ENCODE measurements around the gene ZNF212.
"Not testable (repeated sequence)": the region's sequence is repeated elsewhere in the genome, so short reads cannot be mapped to it uniquely, and the experiment has no call there.

ZNF212 gene

DNA sequence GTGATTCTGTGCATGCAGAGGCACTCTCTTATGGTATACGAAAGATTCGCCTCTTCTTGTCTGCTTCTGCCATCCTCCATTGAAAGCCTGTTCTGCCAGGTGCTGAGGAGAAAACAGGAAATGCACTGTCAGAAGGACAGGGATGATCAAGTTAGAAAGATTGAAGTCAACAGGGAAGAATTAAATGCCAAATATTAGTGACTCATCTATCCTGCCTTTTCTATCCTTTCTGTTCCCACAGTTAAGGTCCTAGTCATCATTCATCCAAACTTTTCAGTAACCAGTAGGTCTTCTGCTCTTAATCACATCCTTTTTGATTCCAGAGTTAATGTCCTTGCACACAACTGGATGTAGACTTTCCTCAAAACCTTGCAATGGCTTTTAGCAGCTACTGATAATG, 17.7 kb downstream of the ZNF212 start:
- H3K36me3 ChIP-seq (ENCODE audit: control insufficient read depth, low read depth, low read length): peaks cover 27% of the 10 kb centered on the region
- no peak overlapping the region for H3K9ac ChIP-seq (ENCODE audit: low read length)
- H3K27me3 ChIP-seq (ENCODE audit: control insufficient read depth, insufficient read depth, low read length): peaks cover 12% of the 10 kb centered on the region
- H3K4me3 ChIP-seq (ENCODE audit: low read length): no peak overlapping the region
- H3K9me3 ChIP-seq (ENCODE audit: control insufficient read depth, low read depth, low read length): no peaks in the 10 kb centered on the region
- H3K4me1 ChIP-seq (ENCODE audit: control insufficient read depth, low read depth, low read length): no peaks in the 10 kb centered on the region
- H3K27ac ChIP-seq (ENCODE audit: low read length): no peak overlapping the region

DNA sequence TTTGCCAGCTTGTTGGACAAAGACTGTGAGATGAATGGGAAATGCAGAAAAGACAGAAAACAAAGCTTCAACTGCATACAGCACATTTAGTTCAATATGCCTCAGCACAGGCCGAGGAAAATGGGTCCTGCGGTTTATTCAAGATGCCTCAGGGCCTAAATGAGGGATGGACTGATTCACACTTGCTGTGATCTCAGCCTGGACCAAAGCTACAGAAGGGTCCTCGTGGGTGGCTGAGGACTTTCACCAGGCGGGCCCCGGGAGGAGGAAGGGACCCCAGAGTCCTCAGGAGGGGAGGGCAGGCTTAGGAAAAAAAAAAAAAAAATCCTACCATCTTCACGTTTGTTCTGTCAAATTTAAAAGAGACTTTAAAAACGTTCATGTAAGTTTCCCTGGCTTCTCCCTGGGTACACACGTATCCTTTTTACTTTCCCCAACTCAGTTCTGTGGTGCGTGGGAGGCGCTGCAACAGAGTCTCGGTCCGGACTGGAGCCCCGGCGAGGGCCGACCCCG, 21.9 kb downstream of the ZNF212 start:
- Histone ChIP-seq H3K9me3 (ENCODE audit: control insufficient read depth, low read depth, low read length) (no peaks in the 10 kb centered on the region), H3K9ac (ENCODE audit: low read length) (peak overlapping the region; percentile 43), H3K36me3 (ENCODE audit: control insufficient read depth, low read depth, low read length) (peaks cover 7% of the 10 kb centered on the region), H3K4me3 (ENCODE audit: low read length) (peak overlapping the region; percentile 69), H3K27me3 (ENCODE audit: control insufficient read depth, insufficient read depth, low read length) (peaks cover 12% of the 10 kb centered on the region), H3K4me1 (ENCODE audit: control insufficient read depth, low read depth, low read length) (no peaks in the 10 kb centered on the region), H3K27ac (ENCODE audit: low read length) (no peak overlapping the region)

DNA sequence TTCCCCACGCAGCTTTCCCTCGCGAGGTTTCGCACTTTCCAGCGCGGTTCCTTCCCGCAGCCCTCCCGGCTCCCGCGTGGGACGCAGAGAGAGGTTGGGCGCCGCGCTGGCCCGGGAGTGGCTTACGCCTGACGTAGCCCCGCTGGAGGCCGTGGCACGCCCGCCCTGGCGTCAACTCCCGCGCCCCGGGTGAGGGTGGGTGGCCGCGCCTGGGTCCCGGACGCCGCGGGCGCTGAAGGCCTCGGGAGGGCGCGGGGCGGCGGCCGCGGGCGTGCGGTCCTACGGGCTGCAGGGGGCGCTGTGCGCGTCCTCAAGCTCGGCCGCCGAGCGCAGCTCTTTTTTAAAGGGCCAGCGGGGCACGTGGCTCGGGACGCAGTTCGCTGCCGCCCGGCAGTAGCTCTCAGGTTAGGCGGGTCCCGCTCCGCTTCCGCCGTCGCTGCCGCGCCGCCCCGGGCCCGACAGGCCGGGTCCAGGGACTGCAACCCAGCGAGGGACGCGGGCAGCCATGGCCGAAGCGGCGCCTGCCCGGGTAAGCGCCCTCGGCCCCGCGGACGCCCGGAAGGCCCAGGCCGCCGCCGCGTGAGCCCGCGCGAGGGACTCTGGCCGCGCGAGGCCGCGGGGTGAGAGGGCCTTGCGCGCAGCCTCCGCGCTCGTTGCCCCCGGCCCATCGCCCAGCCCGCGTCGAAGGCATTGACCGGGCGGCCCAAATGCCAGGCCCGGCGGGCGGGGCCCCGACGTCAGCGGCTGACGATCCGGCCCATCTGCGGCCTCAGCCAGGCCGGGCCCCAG, 22.6 kb downstream of the ZNF212 start, which contains the start of gene ZNF783:
TSS of gene ZNF783 (plus strand) at position 368 of the 789 bp plus-strand sequence. CDS start at position 506, 138 bp downstream.
- Histone ChIP-seq H3K4me3 (ENCODE audit: low read length) (peak within 1 kb of the TSS; percentile 69), H3K27ac (ENCODE audit: low read length) (no peak within 1 kb of the TSS), H3K36me3 (ENCODE audit: control insufficient read depth, low read depth, low read length) (peaks cover 14% of the 10 kb centered on the region), H3K9ac (ENCODE audit: low read length) (peak within 1 kb of the TSS; percentile 63), H3K27me3 (ENCODE audit: control insufficient read depth, insufficient read depth, low read length) (peaks cover 12% of the 10 kb centered on the region), H3K4me1 (ENCODE audit: control insufficient read depth, low read depth, low read length) (no peaks in the 10 kb centered on the region), H3K9me3 (ENCODE audit: control insufficient read depth, low read depth, low read length) (no peaks in the 10 kb centered on the region)

DNA sequence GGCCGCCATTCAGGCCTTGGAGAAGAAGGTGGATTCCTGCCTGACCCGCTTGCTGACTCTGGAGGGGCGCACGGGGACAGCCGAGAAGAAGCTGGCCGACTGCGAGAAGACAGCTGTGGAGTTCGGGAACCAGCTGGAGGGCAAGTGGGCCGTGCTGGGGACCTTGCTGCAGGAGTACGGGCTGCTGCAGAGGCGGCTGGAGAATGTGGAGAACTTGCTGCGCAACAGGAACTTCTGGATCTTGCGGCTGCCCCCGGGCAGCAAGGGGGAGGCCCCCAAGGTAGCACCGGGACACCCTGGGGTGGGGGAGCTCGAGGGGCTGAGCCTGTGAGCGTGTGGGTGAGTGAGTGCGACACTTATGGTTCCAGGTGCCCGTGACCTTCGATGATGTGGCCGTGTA, 27.0 kb downstream of the ZNF212 start:
- Histone ChIP-seq H3K4me3 (ENCODE audit: low read length) (no peak overlapping the region), H3K9ac (ENCODE audit: low read length) (no peak overlapping the region), H3K36me3 (ENCODE audit: control insufficient read depth, low read depth, low read length) (peaks cover 32% of the 10 kb centered on the region), H3K27ac (ENCODE audit: low read length) (no peak overlapping the region), H3K9me3 (ENCODE audit: control insufficient read depth, low read depth, low read length) (no peaks in the 10 kb centered on the region), H3K4me1 (ENCODE audit: control insufficient read depth, low read depth, low read length) (no peaks in the 10 kb centered on the region), H3K27me3 (ENCODE audit: control insufficient read depth, insufficient read depth, low read length) (peaks cover 4% of the 10 kb centered on the region)

DNA sequence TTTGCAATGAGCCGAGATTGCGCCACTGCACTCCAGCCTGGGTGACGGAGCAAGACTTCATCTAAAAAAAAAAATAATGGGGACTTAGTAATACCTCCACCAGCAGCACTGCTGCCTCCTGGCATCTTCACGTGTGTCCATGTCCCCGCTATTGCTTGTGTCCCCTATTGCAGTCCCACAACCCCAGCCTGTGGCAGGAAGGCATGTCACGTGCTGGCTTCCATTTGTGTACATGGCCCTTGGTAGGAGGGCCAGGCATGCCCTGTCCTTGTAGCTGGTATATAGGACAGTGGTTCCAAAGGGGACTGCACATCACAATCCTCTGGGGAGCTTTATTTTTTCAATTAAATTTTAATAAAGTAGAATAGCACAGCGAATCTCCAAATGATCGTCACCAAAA, 28.3 kb downstream of the ZNF212 start:
- Histone ChIP-seq H3K4me3 (ENCODE audit: low read length) (no peak overlapping the region), H3K9me3 (ENCODE audit: control insufficient read depth, low read depth, low read length) (no peaks in the 10 kb centered on the region), H3K4me1 (ENCODE audit: control insufficient read depth, low read depth, low read length) (no peaks in the 10 kb centered on the region), H3K27ac (ENCODE audit: low read length) (no peak overlapping the region), H3K9ac (ENCODE audit: low read length) (no peak overlapping the region), H3K36me3 (ENCODE audit: control insufficient read depth, low read depth, low read length) (peaks cover 32% of the 10 kb centered on the region), H3K27me3 (ENCODE audit: control insufficient read depth, insufficient read depth, low read length) (no peaks in the 10 kb centered on the region)

DNA sequence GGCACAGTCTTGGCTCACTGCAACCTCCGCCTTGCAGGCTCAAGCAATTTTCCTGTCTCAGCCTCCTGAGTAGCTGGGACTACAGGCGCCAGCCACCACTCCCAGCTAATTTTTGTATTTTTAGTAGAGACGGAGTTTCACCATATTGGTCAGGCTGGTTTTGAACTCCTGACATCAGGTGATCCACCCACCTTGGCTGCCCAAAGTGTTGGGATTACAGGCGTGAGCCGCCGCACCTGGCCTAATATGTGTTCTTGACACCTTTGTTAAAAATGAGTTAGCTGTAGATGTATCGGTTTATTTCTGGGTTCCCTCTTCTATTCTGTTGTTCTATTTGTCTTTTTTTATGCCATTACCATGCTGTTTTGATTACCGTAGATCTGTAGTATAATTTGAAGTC, 35.0 kb downstream of the ZNF212 start:
- H3K36me3 ChIP-seq (ENCODE audit: control insufficient read depth, low read depth, low read length); H3K4me1 ChIP-seq (ENCODE audit: control insufficient read depth, low read depth, low read length); H3K27me3 ChIP-seq (ENCODE audit: control insufficient read depth, insufficient read depth, low read length): not testable (repeated sequence)

DNA sequence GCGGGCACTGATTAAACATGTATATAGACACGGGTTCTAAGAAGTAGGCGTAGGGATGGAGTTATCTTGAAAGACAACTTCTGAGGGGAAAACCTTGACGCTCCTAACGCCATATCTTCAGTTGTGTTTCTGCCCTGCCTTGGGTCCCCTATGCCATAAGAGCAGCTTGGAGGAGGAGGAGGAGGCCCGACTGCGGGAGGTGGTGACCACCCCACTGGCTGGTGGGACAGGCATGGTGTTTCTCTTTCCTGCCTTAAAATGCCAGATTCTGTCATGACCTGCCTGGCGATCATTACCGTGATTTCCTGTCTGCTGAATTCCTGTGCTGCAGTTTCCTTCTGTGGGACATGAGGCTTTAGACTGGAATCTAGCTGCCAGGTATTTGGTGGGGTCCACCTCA, 38.4 kb downstream of the ZNF212 start:
- no peak overlapping the region for H3K4me3 ChIP-seq (ENCODE audit: low read length)
- H3K27me3 ChIP-seq (ENCODE audit: control insufficient read depth, insufficient read depth, low read length): no peaks in the 10 kb centered on the region
- H3K27ac ChIP-seq (ENCODE audit: low read length): no peak overlapping the region
- no peaks in the 10 kb centered on the region for H3K4me1 ChIP-seq (ENCODE audit: control insufficient read depth, low read depth, low read length)
- H3K36me3 ChIP-seq (ENCODE audit: control insufficient read depth, low read depth, low read length): peaks cover 6% of the 10 kb centered on the region
- H3K9me3 ChIP-seq (ENCODE audit: control insufficient read depth, low read depth, low read length): no peaks in the 10 kb centered on the region
- H3K9ac ChIP-seq (ENCODE audit: low read length): no peak overlapping the region

More for the DNA sequence above, 35.0 kb downstream of the ZNF212 start:
- H3K9me3 ChIP-seq (ENCODE audit: control insufficient read depth, low read depth, low read length); H3K27ac ChIP-seq (ENCODE audit: low read length); H3K4me3 ChIP-seq (ENCODE audit: low read length); H3K9ac ChIP-seq (ENCODE audit: low read length): not testable (repeated sequence)

DNA sequence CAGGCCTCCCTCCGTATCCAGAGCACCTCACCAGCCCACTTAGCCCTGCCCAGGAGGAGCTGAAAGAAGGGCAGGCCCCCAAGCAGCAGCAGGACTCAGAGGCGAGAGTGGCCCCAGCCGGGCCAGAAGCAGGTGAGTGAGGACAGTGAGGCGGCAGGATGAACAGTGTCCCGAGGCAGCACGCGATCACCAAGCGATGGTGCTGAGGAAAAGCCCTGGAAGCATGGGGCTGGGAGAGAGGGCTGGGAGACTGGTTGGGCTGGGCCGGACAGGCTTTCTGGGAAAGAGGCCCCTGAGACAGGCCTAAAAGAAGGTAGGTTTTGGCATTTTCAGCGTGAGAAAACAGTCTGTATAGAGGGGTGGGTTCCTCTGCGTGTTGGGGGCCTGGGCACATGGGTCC, 38.9 kb downstream of the ZNF212 start:
- H3K9ac ChIP-seq (ENCODE audit: low read length): no peak overlapping the region
- no peaks in the 10 kb centered on the region for H3K9me3 ChIP-seq (ENCODE audit: control insufficient read depth, low read depth, low read length)
- H3K4me3 ChIP-seq (ENCODE audit: low read length): no peak overlapping the region
- no peak overlapping the region for H3K27ac ChIP-seq (ENCODE audit: low read length)
- H3K36me3 ChIP-seq (ENCODE audit: control insufficient read depth, low read depth, low read length): peaks cover 6% of the 10 kb centered on the region
- H3K27me3 ChIP-seq (ENCODE audit: control insufficient read depth, insufficient read depth, low read length): no peaks in the 10 kb centered on the region
- H3K4me1 ChIP-seq (ENCODE audit: control insufficient read depth, low read depth, low read length): no peaks in the 10 kb centered on the region

DNA sequence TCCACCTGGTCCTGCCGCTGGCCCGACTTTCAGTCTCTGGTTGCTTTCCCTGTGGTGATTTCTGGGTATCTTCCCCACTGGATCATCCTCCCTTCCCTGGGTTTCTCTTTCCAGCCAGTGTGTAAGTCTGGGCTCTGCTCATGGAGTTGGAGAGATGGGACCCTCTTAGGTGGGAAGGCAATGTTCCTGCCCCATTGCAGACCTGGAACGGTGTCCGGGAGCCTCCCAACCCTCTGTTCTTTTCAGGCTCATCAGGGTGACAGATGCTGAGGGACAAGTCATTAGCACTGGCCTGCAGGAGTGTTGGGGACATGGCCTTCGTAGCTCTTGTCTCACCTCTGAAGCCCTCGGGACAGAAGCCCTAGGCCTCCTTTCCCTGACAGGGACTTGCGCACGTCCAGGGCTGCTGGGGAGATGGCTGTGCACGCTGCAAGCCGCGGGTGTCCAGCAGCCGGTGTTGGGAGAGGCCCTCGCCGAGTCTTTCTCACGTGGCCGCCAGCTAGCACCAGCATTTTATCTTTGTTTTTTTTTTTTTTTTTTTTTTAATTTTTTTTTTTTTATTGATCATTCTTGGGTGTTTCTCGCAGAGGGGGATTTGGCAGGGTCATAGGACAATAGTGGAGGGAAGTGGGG, 39.8 kb downstream of the ZNF212 start:
- Histone ChIP-seq H3K36me3 (ENCODE audit: control insufficient read depth, low read depth, low read length) (peaks cover 6% of the 10 kb centered on the region), H3K4me1 (ENCODE audit: control insufficient read depth, low read depth, low read length) (peaks cover 1% of the 10 kb centered on the region), H3K27me3 (ENCODE audit: control insufficient read depth, insufficient read depth, low read length) (peaks cover 4% of the 10 kb centered on the region)

DNA sequence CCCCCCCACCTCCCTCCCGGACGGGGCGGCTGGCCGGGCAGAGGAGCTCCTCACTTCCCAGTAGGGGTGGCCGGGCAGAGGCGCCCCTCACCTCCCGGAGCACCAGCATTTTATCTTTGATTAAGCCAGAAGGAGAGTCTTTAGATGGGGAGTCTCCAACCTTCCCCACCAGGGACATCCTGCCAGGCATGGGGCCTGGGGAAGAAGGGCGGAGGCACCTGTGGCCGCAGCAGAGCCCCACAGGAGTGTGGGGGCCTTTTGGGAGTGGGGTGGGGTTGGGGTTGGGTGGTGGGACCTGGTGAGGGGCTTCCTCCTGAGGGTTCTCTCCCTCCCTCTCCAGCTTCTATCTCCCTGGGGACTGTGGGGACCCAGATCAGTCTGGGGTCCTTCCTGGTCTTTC, 40.7 kb downstream of the ZNF212 start:
- Histone ChIP-seq H3K27me3 (ENCODE audit: control insufficient read depth, insufficient read depth, low read length) (peaks cover 8% of the 10 kb centered on the region), H3K9me3 (ENCODE audit: control insufficient read depth, low read depth, low read length) (no peaks in the 10 kb centered on the region), H3K4me3 (ENCODE audit: low read length) (no peak overlapping the region), H3K36me3 (ENCODE audit: control insufficient read depth, low read depth, low read length) (peaks cover 6% of the 10 kb centered on the region), H3K9ac (ENCODE audit: low read length) (no peak overlapping the region), H3K27ac (ENCODE audit: low read length) (no peak overlapping the region), H3K4me1 (ENCODE audit: control insufficient read depth, low read depth, low read length) (peaks cover 7% of the 10 kb centered on the region)

More for the DNA sequence above, 39.8 kb downstream of the ZNF212 start:
- no peak overlapping the region for H3K9ac ChIP-seq (ENCODE audit: low read length)
- H3K4me3 ChIP-seq (ENCODE audit: low read length): no peak overlapping the region
- no peak overlapping the region for H3K27ac ChIP-seq (ENCODE audit: low read length)
- no peaks in the 10 kb centered on the region for H3K9me3 ChIP-seq (ENCODE audit: control insufficient read depth, low read depth, low read length)

DNA sequence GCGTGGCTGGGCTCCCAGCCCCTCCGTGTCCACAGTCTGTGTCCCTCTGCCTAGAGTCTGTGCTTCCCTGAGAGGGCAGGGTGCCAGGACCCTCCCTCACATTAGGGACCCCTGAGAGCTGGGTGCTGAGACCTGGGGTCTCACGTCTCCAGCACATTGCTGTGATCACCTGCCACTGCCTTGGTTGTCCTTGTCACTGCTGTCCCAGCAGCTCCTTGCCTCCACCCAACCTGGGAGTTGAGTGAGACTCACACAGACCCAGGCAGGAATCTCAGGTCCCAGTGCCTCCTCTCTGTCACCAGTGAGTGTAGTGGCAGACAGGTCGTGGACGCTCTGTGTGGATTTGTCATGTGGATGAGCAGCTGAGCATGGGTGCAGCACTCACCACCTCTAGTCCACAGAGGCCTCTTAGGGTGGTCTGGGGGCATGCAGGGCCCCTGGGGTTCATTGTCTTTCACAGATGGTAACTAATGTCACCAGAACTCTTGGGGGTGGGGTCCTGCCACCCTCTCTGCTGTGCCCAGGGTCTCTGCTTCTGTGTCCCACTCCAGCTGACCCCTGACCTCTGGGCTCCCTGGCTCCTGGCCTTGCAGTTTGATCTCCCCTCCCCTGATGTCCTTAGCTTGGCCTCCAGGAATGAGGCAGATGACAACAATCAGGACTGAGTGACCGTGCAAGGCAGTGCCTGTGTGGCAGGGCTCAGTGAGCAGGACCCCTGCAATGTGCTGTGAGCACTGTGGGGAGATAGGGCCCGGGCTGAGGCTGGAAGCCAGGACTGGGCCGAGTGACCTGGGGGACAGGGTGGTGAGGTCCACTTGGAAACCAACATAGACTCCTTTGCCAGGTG, 41.4 kb downstream of the ZNF212 start:
- Histone ChIP-seq H3K9ac (ENCODE audit: low read length) (no peak overlapping the region), H3K4me3 (ENCODE audit: low read length) (no peak overlapping the region), H3K36me3 (ENCODE audit: control insufficient read depth, low read depth, low read length) (peaks cover 6% of the 10 kb centered on the region), H3K4me1 (ENCODE audit: control insufficient read depth, low read depth, low read length) (peaks cover 7% of the 10 kb centered on the region), H3K9me3 (ENCODE audit: control insufficient read depth, low read depth, low read length) (no peaks in the 10 kb centered on the region), H3K27me3 (ENCODE audit: control insufficient read depth, insufficient read depth, low read length) (peaks cover 8% of the 10 kb centered on the region), H3K27ac (ENCODE audit: low read length) (no peak overlapping the region)
